Urinary bladder (tissue), 4 donors: ENCODE measurements around the gene MAP4K4. TPM values are rescaled to one million over a fixed set of nuclear protein-coding genes. Genes with fewer than 3 reads are reported as not detected.

Experiments
- DNase-seq: peaks from one replicate; pipeline ENCODE4 v3.0.0-alpha.2; 2015; ENCODE audit errors: extremely low spot score
- H3K27ac ChIP-seq: one replicate; pipeline ENCODE4 v1.5.1; 2013; ENCODE audit warnings: low read depth, mild to moderate bottlenecking, moderate library complexity
- H3K36me3 ChIP-seq: one replicate; pipeline ENCODE4 v1.6.1; 2013; ENCODE audit warnings: mild to moderate bottlenecking, moderate library complexity; ENCODE audit not compliant: insufficient read depth
- H3K4me1 ChIP-seq: one replicate; pipeline ENCODE4 v1.6.1; 2013; ENCODE audit warnings: mild to moderate bottlenecking, moderate library complexity; ENCODE audit not compliant: insufficient read depth
- H3K4me3 ChIP-seq: one replicate; pipeline ENCODE4 v1.5.1; 2013; ENCODE audit warnings: low read depth, low read length
- WGBS: extraction: QIAGEN DNeasy Blood & Tissue Kit; methylation state at CpG from one replicate; pipeline ENCODE4 v1.1.7; 2013; 5-methylcytosine and 5-hydroxymethylcytosine counted together
- polyA plus RNA-seq: library from polyadenylated mRNA; stranded (reverse); fragments of 200-250 nt; gene quantifications from one replicate; pipeline ENCODE4 v1.2.3, GENCODE V29; 2013
- total RNA-seq: library from RNA; depleted of rRNA; stranded (reverse); fragments of >200 nt; gene quantifications from one replicate; pipeline ENCODE4 v1.2.3, GENCODE V29; 2014
- donor health status: healthy with polysubstance abuse.
- donor health status: healthy.

The MAP4K4 gene
- total and polyA plus RNA-seq, 2 donors, result 26.5 to 75.7 TPM

- H3K36me3 ChIP-seq, result peaks cover 2% of the 10 kb centered on the region
- DNase-seq, result no peak
- 87% methylated on average over 5 of the region's 5 CpGs for WGBS
- H3K27ac ChIP-seq, result no peak overlapping the region
- H3K4me3 ChIP-seq, result no peak overlapping the region
- peaks cover 2% of the 10 kb centered on the region for H3K4me1 ChIP-seq
These were observed 162.7 kb downstream of the MAP4K4 start for GRCh38 chr2:101860157-101860556.

- H3K4me1 ChIP-seq, result peaks cover 2% of the 10 kb centered on the region
- DNase-seq, result no peak
- WGBS, result 94% methylated on average over 8 of the region's 8 CpGs
- peaks cover 2% of the 10 kb centered on the region for H3K36me3 ChIP-seq
- H3K27ac ChIP-seq, result no peak overlapping the region
- H3K4me3 ChIP-seq, result no peak overlapping the region
These were observed 163.3 kb downstream of the MAP4K4 start for GRCh38 chr2:101860782-101861181.

GRCh38 chr2:101861382-101861781 lies 163.9 kb downstream of the MAP4K4 start:
- no peak for DNase-seq
- Histone ChIP-seq H3K27ac (no peak overlapping the region), H3K4me1 (peaks cover 2% of the 10 kb centered on the region), H3K4me3 (no peak overlapping the region), H3K36me3 (peaks cover 2% of the 10 kb centered on the region)
- WGBS, result 94% methylated on average over 4 of the region's 4 CpGs

GRCh38 chr2:101863534-101863933 lies 166.0 kb downstream of the MAP4K4 start:
- Histone ChIP-seq H3K4me1 (peaks cover 2% of the 10 kb centered on the region), H3K27ac (no peak overlapping the region), H3K36me3 (peaks cover 2% of the 10 kb centered on the region), H3K4me3 (no peak overlapping the region)
- WGBS, result 91% methylated on average over 7 of the region's 7 CpGs
- no peak for DNase-seq

- DNase-seq, result no peak
- WGBS, result 88% methylated on average over 1 of the region's 1 CpG
These were observed 166.9 kb downstream of the MAP4K4 start for GRCh38 chr2:101864426-101864825.

GRCh38 chr2:101868525-101868924 lies 171.0 kb downstream of the MAP4K4 start:
- 78% methylated on average over 5 of the region's 5 CpGs for WGBS
- H3K4me3 ChIP-seq, result no peak overlapping the region
- no peak for DNase-seq
- H3K36me3 ChIP-seq, result peaks cover 6% of the 10 kb centered on the region
- H3K4me1 ChIP-seq, result peaks cover under 1% of the 10 kb centered on the region
- H3K27ac ChIP-seq, result no peak overlapping the region

More at GRCh38 chr2:101864426-101864825, 166.9 kb downstream of the MAP4K4 start:
- Histone ChIP-seq H3K4me3 (no peak overlapping the region), H3K27ac (no peak overlapping the region), H3K4me1 (peaks cover 2% of the 10 kb centered on the region), H3K36me3 (peaks cover 2% of the 10 kb centered on the region)

- DNase-seq, result no peak
- H3K4me1 ChIP-seq, result no peaks in the 10 kb centered on the region
- peaks cover 9% of the 10 kb centered on the region for H3K36me3 ChIP-seq
- WGBS, result 95% methylated on average over 15 of the region's 15 CpGs
- no peak overlapping the region for H3K4me3 ChIP-seq
- no peak overlapping the region for H3K27ac ChIP-seq
These were observed 172.0 kb downstream of the MAP4K4 start for GRCh38 chr2:101869527-101869926.

- Histone ChIP-seq H3K36me3 (peaks cover 7% of the 10 kb centered on the region), H3K4me3 (no peak overlapping the region), H3K27ac (no peak overlapping the region), H3K4me1 (no peaks in the 10 kb centered on the region)
- 97% methylated on average over 11 of the region's 11 CpGs for WGBS
- DNase-seq, result no peak
These were observed 172.9 kb downstream of the MAP4K4 start for GRCh38 chr2:101870444-101870843.

GRCh38 chr2:101871480-101871879 lies 174.0 kb downstream of the MAP4K4 start:
- H3K4me1 ChIP-seq, result no peaks in the 10 kb centered on the region
- H3K4me3 ChIP-seq, result no peak overlapping the region
- H3K27ac ChIP-seq, result no peak overlapping the region
- WGBS, result 86% methylated on average over 5 of the region's 5 CpGs
- H3K36me3 ChIP-seq, result peaks cover 7% of the 10 kb centered on the region
- DNase-seq, result no peak

GRCh38 chr2:101872480-101872879 lies 175.0 kb downstream of the MAP4K4 start:
- H3K27ac ChIP-seq, result no peak overlapping the region
- H3K4me3 ChIP-seq, result no peak overlapping the region

GRCh38 chr2:101873543-101873942 lies 176.0 kb downstream of the MAP4K4 start:
- H3K4me1 ChIP-seq, result no peaks in the 10 kb centered on the region
- peaks cover 9% of the 10 kb centered on the region for H3K36me3 ChIP-seq
- no peak overlapping the region for H3K4me3 ChIP-seq
- DNase-seq, result no peak
- 84% methylated on average over 3 of the region's 3 CpGs for WGBS
- no peak overlapping the region for H3K27ac ChIP-seq

More at GRCh38 chr2:101872480-101872879, 175.0 kb downstream of the MAP4K4 start:
- WGBS, result 67% methylated on average over 3 of the region's 3 CpGs
- H3K4me1 ChIP-seq, result no peaks in the 10 kb centered on the region
- no peak for DNase-seq
- H3K36me3 ChIP-seq, result peaks cover 7% of the 10 kb centered on the region

GRCh38 chr2:101874069-101874468 lies 176.6 kb downstream of the MAP4K4 start:
- DNase-seq, result no peak
- Histone ChIP-seq H3K27ac (no peak overlapping the region), H3K4me3 (no peak overlapping the region), H3K36me3 (peaks cover 9% of the 10 kb centered on the region), H3K4me1 (no peaks in the 10 kb centered on the region)
- 94% methylated on average over 3 of the region's 3 CpGs for WGBS

GRCh38 chr2:101879466-101879865 lies 182.0 kb downstream of the MAP4K4 start:
- peaks cover 2% of the 10 kb centered on the region for H3K36me3 ChIP-seq
- DNase-seq, result no peak

GRCh38 chr2:101881131-101881530 lies 183.6 kb downstream of the MAP4K4 start:
- no peak overlapping the region for H3K4me3 ChIP-seq
- no peaks in the 10 kb centered on the region for H3K4me1 ChIP-seq
- H3K36me3 ChIP-seq, result peaks cover 2% of the 10 kb centered on the region
- no peak overlapping the region for H3K27ac ChIP-seq
- no peak for DNase-seq

More at GRCh38 chr2:101879466-101879865, 182.0 kb downstream of the MAP4K4 start:
- Histone ChIP-seq H3K27ac (no peak overlapping the region), H3K4me3 (no peak overlapping the region), H3K4me1 (no peaks in the 10 kb centered on the region)

- H3K27ac ChIP-seq, result no peak overlapping the region
- DNase-seq, result no peak
- WGBS, result 70% methylated on average over 4 of the region's 4 CpGs
- H3K4me1 ChIP-seq, result no peaks in the 10 kb centered on the region
- H3K4me3 ChIP-seq, result no peak overlapping the region
- H3K36me3 ChIP-seq, result peaks cover 3% of the 10 kb centered on the region
These were observed 185.3 kb downstream of the MAP4K4 start for GRCh38 chr2:101882769-101883307.
